Right lobe of liver (tissue), 6 donors: Measurements from ENCODE around the gene HOXC11. TPM values are rescaled to one million over a fixed set of nuclear protein-coding genes. Genes with fewer than 3 reads are reported as not detected.

Experiments used
- ATAC-seq, 4 donors: fragments of 200-7000 bp; cut with Tn5 transposase; one replicate each; pipeline ENCODE4 v1.9.1; 2020; ENCODE audit warnings: mild to moderate bottlenecking in 4 of 4, moderate library complexity in 4 of 4
- DNase-seq, 3 donors: peaks; one replicate each; pipeline ENCODE4 v3.0.0-alpha.2; 2020
- H3K27ac ChIP-seq, 3 donors: fragments of 200-600 bp; one replicate each; pipeline ENCODE4 v1.8.0; 2022
- H3K27me3 ChIP-seq, 2 donors: fragments of 200-600 bp; one replicate each; pipeline ENCODE4 v1.8.0; 2022
- H3K36me3 ChIP-seq, 4 donors: fragments of 200-600 bp; sonication (generic) in 1 of 4; one replicate each; pipeline versions ENCODE4 v1.5.1 to v1.8.0; 2017 to 2022; ENCODE audit warnings: control low read depth in 1 of 4
- H3K4me1 ChIP-seq, 4 donors: fragments of 200-600 bp; sonication (generic) in 1 of 4; one replicate each; pipeline versions ENCODE4 v1.5.1 to v1.8.0; 2017 to 2022; ENCODE audit warnings: control low read depth in 1 of 4
- H3K4me3 ChIP-seq, 3 donors: fragments of 200-600 bp; one replicate each; pipeline ENCODE4 v1.8.0; 2022
- H3K9me3 ChIP-seq, 4 donors: fragments of 200-600 bp; sonication (generic) in 1 of 4; one replicate each; pipeline versions ENCODE4 v1.5.1 to v1.8.0; 2017 to 2022; ENCODE audit warnings: control low read depth in 1 of 4
- CTCF ChIP-seq, 4 donors: fragments of 200-600 bp in 3 of 4; fragments of 450-650 bp in 1 of 4; IDR thresholded peaks; one replicate each; pipeline versions ENCODE4 v1.5.1 to v1.8.0; 2016 to 2022; ENCODE audit warnings: antibody characterized with exemption in 4 of 4, mild to moderate bottlenecking in 2 of 4
- POLR2A ChIP-seq: fragments of 450-650 bp; IDR thresholded peaks from one replicate; pipeline ENCODE4 v1.6.1; 2017; ENCODE audit warnings: antibody characterized with exemption, mild to moderate bottlenecking
- WGBS: methylation state at CpG from one replicate; pipeline ENCODE4 v1.1.6; 2018; ENCODE audit warnings: low coverage, low lambda C conversion rate; ENCODE audit not compliant: insufficient coverage; ENCODE audit errors: missing lambda C conversion rate; 5-methylcytosine and 5-hydroxymethylcytosine counted together
- intact Hi-C, 2 donors: fragments of 100-400 bp; cut with DNase I; formaldehyde crosslinking; loops; one replicate each; pipeline versions ENCODE4 v1.11.2 to v1.14.1; 2022
- total RNA-seq, 6 experiments: library from RNA; depleted of rRNA in 2 of 6; stranded (reverse); fragments of >200 nt in 2 of 6; fragmentation: NEBNext Ultra II Directional in 3 of 6; extraction: Animal tissue kit (Norgen Biotek cat#: 25700) in 3 of 6; gene quantifications; one replicate each; pipeline versions ENCODE4 v1.1.0 to v1.2.4, GENCODE V29; 2016 to 2023
- donor health status: DM: no; HTN: yes; CAD: no.
- donor health status: DM: no; HTN: no; CAD: no.
- donor health status: DM: no; HTN: no; CAD: no.
- donor health status: DM: no; HTN: yes; CAD: no.
- donor health status: DM: no; HTN: yes; CAD: no.

The HOXC11 gene
- total RNA-seq, 6 experiments from 2014 or later: not detected

DNA sequence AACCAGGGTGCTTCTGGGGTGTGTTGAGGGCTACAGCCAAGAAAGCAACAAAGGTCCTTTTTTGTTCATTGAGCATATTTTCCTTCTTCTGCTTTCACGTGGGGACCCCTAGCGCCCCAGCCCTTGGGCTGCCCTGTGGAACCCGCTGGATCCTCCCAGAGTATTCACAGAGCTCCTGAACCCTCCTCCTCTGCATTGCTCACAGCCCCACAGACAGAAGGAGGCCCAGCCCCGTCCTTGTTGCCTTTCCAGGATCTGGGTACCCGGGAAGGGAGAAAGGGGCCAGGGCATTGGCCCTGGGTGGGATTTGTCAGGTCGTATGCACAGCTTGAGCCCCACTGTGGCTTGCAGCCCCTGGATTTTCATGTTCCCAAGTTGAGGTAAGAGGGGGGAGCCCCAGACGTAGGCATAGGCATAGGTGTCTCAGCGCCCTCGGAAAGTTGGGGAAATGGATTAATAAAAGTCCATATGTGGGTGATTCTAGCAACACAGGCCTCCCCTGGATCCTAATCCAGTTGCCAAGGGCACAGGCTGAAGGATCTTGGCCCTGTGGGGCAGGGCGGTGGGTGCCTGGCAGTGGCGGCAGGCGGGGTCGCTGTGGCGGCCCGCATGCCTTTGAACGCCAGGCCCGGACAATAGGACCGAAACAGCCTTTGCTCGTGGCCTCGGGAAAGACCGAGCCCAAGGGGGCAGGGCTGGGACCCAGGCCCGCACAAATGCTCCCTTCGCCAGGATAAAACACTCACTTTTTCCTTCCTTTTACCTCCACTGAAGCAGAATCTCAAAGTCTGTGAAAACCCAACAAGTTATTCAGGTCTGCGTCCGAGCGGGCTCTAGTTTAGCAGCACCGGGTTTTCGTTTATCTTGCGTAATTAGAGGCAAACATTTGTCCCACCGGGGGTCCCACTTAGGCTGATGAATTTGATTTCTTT is 9.0 kb downstream of the HOXC11 start:
- no peak overlapping the region for H3K4me3 ChIP-seq
- peaks cover 19 to 62% of the 10 kb centered on the region in 2 donors for H3K27me3 ChIP-seq
- H3K36me3 ChIP-seq: no peaks in the 10 kb centered on the region
- H3K9me3 ChIP-seq: no peaks in the 10 kb centered on the region
- TF ChIP-seq POLR2A (no peak), CTCF (IDR thresholded peaks at IDR 0.05) (no peak)
- no peak for ATAC-seq
- WGBS: 6% methylated on average over 17 of the region's 30 CpGs
- H3K4me1 ChIP-seq: peaks cover 0 to 4% (median 0%) of the 10 kb centered on the region in 4 donors
- intact Hi-C loops: no loop called here
- DNase-seq: peak in 1 of 3 donors; percentile 28
- no peak overlapping the region for H3K27ac ChIP-seq

DNA sequence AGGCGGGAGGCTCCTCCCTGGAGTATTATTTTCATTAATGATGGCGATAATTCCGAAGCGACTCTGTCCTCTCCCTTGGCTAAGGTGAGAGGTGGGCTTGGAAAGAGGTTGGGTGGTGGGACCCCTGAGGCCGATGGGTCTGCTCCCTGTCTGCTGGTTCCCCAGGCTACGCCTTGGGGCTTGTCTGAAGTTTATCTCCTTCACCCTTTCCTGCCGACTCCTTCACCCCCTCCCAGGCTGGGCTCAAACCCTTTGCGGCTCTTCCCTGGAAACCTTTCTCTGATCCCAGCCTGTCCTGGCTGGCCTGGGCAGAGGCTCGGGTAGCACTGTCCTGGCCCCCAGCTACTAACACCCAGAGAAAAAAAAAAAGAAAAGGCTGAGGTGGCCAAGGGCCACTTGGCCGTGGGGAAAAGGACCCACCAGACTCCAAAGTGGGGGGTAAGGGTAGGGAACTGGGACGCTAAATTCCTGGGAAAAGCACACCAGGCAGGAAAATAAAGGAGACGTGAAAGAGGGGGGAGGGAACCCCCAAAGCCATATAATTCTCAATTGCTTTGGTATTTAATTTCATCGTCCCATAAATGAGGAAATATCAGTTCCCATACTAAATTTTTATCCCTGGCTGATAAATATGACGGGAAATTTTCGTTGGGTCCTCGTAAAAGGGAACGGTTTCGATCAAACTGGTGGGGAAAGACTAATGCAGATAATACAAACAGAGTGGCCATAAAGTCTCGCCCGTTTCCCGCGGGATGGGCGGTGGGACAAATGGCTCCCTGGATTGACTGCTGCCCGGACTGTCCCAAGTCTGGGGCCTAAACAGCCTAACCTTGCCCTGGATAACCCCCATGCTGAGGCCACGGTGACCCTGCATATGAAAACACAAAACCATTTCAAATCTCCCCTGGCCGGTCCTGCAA is 10.0 kb downstream of the HOXC11 start:
- peaks cover 19 to 72% of the 10 kb centered on the region in 2 donors for H3K27me3 ChIP-seq
- intact Hi-C loops: no loop called here
- H3K4me1 ChIP-seq: peaks cover 0 to 4% (median 0%) of the 10 kb centered on the region in 4 donors
- ATAC-seq (no peak), DNase-seq (peak in 1 of 3 donors; percentile 22)
- H3K9me3 ChIP-seq: no peaks in the 10 kb centered on the region
- H3K27ac ChIP-seq: no peak overlapping the region
- no peak for TF ChIP-seq POLR2A
- no peak for TF ChIP-seq CTCF (IDR thresholded peaks at IDR 0.05)
- no peak overlapping the region for H3K4me3 ChIP-seq
- H3K36me3 ChIP-seq: no peaks in the 10 kb centered on the region
- 8% methylated on average over 23 of the region's 26 CpGs for WGBS

GRCh38 chr12:53983568-53983949 is 10.6 kb downstream of the HOXC11 start:
- H3K36me3 ChIP-seq: no peaks in the 10 kb centered on the region
- peaks cover 19 to 77% of the 10 kb centered on the region in 2 donors for H3K27me3 ChIP-seq
- TF ChIP-seq CTCF (IDR thresholded peaks at IDR 0.05) (no peak), POLR2A (no peak)
- peaks cover 0 to 4% (median 0%) of the 10 kb centered on the region in 4 donors for H3K4me1 ChIP-seq
- no peaks in the 10 kb centered on the region for H3K9me3 ChIP-seq
- H3K4me3 ChIP-seq: no peak overlapping the region
- intact Hi-C loops: no loop called here
- no peak overlapping the region for H3K27ac ChIP-seq
- ATAC-seq: no peak
- DNase-seq: peak in 1 of 3 donors; percentile 14
- WGBS: 4% methylated on average over 17 of the region's 17 CpGs

DNA sequence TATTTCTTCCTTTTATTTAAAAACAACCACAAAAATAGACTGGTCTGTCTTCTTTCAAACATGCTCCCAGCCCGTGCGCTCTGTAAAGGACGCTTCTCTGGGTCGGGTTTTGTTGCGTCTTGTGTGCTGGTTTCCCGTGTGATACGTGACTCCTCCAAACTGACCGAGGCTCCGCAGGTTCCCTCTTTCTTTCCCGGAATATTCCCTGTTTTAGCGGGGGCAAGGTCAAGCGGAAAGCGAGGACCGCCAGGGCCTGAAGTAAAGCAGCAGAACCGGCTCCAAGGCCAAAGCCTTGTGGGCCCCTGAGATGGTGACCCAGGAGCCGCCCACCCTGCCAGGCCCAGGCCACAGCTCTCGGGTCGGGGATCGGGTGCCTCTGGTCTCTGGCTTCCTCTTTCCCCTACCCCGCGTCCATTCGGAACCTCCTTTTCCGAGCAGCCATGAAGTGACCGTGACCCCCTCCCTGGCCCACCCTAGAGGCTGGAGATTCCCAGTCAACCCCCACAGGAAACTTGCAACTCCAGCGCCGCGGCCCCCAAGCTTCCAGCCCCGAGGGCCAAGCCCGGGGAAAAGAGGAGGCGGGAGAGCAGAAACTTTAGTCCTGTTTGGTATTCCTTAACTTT is 11.1 kb downstream of the HOXC11 start:
- ATAC-seq (no peak), DNase-seq (peak in 1 of 3 donors; percentile 31)
- intact Hi-C loops: no loop called here
- Histone ChIP-seq H3K27ac (no peak overlapping the region), H3K27me3 (peaks cover 19 to 80% of the 10 kb centered on the region in 2 donors), H3K4me3 (no peak overlapping the region), H3K4me1 (peaks cover 0 to 4% (median 0%) of the 10 kb centered on the region in 4 donors), H3K36me3 (no peaks in the 10 kb centered on the region), H3K9me3 (no peaks in the 10 kb centered on the region)
- 5% methylated on average over 18 of the region's 30 CpGs for WGBS
- no peak for TF ChIP-seq POLR2A
- no peak for TF ChIP-seq CTCF (IDR thresholded peaks at IDR 0.05)
